AG08395 (cell line): Measurements from ENCODE around the gene CD274.
A peak's percentile ranks its signal among the peaks of the same experiment; 100 is the strongest.
"Not testable (repeated sequence)": the region's sequence is repeated elsewhere in the genome, so short reads cannot be mapped to it uniquely, and the experiment has no call there.

Source experiments
- DNase-seq: peaks from one replicate; pipeline ENCODE4 v3.0.0; 2012; ENCODE audit warnings: mixed read lengths, low spot score

CD274 gene

DNA sequence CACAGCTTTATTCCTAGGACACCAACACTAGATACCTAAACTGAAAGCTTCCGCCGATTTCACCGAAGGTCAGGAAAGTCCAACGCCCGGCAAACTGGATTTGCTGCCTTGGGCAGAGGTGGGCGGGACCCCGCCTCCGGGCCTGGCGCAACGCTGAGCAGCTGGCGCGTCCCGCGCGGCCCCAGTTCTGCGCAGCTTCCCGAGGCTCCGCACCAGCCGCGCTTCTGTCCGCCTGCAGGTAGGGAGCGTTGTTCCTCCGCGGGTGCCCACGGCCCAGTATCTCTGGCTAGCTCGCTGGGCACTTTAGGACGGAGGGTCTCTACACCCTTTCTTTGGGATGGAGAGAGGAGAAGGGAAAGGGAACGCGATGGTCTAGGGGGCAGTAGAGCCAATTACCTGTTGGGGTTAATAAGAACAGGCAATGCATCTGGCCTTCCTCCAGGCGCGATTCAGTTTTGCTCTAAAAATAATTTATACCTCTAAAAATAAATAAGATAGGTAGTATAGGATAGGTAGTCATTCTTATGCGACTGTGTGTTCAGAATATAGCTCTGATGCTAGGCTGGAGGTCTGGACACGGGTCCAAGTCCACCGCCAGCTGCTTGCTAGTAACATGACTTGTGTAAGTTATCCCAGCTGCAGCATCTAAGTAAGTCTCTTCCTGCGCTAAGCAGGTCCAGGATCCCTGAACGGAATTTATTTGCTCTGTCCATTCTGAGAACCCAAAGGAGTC is at the start of gene CD274:
Gene CD274 (plus strand): TSS at position 184 of the 733 bp plus-strand sequence. CDS start 5,572 bp downstream, outside the sequence.
- peak; percentile 83 for DNase-seq

DNA sequence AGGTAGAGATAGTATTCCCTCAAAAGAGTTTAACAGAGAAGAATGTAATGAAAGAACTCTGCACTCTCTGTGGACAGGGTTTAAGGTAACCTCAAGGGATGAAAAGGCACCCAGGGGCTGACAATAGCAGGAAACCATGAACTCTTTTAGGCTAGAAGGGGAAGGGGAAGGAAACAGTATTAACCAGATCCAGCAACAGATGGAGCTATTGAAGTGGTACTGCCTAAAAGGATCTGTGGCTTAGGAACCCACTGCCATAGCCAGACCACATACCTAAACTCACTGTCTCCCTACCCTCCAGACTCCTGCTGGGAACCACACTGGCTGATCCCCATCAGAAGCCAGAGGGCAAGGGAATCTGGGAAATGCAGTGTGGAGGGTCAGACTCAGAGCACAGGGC is 48.1 kb upstream of the CD274 start:
- no peak for DNase-seq

DNA sequence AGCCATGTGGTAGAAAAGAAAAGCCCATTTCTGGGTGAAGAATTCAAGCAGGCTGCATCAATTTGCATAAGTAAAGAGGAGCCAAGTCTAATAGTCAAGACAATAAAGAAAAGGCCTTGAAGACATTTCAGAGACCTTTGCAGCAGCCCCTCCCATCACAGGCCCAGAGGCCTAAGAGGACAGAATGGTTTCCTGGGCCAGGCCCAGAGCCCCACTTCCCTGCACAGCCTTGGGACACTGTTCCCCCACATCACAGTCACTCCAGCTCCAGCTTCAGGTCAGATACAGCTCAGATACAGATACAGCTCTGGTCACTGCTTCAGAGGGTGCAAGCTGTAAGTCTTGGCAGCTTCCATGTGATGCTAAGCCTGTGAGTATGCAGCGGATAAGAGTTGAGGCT is 41.7 kb upstream of the CD274 start:
- DNase-seq: no peak

DNA sequence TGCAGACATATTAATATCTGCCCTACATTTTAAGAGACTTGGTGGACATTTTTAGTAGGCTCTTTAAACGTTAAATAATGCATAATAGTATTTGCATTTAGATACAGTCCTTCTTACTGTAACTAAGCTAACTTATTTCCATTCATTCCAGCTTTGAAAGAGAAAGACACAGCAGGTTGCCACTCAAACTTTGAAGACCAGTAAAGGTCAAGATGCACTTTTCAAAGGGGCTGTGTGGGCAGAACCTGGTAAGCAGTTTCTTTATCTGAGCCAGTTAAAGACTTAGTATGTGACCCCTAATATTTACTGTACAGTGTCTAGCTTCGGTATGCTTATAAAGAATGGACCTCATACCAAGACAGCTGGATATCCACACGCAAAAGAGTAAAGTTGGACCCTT is 33.4 kb upstream of the CD274 start:
- DNase-seq: no peak

DNA sequence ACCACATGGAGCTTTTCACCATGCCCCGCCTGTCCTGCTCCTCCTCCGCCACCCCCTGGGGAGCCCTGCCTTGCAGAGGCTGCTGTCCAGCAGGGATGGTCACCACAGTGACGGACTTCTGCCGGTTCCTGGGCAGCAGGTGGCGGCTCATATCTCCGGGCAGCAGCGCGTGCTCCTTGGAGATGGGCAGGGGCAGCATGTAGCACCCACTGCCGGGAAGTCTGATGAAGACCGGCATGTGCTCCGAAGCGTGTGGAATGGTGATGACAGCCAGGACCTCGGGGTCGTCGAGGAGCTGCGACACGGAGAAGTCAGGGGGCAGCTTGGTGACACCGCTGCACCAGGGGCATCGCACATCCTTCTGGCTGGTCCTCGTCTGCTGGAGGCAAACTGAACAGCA is 31.9 kb upstream of the CD274 start:
- DNase-seq: no peak

DNA sequence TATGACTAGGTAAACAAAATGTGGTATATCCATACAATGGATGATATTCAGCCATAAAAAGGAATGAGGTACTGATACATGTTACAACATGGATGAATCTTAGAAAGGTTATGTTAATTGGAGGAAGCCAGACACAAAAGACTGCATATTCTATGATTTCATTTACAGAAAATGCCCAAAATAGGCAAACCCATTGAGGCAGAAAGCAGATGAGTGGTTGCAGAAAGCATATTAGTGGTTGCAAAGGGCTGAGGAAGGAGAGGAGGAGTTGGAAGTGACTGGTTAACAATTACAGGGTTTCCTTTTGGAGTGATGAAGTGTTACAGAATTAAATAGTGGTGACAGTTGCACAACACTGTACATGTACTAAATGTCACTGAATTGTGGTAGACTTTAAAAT is 30.4 kb upstream of the CD274 start:
- no peak for DNase-seq

DNA sequence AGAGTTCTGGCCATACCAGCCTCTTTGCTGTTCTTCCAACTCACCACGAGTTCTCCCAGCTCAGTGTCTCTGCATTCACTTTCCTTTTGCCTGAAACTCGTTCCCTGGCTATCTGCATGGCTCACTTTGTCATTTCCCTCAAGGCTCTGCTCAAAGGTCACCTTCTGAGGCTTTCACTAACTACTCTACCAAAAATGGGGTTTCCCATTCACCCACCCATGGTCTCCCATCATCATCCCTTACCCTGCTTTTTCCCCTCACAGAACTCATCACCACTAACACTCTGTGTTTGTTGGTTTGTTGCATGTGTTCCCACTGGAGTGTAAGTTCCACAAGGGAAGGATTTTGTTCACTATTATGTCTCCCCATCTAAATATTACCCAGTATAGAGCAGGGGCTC is 29.2 kb upstream of the CD274 start:
- no peak for DNase-seq

DNA sequence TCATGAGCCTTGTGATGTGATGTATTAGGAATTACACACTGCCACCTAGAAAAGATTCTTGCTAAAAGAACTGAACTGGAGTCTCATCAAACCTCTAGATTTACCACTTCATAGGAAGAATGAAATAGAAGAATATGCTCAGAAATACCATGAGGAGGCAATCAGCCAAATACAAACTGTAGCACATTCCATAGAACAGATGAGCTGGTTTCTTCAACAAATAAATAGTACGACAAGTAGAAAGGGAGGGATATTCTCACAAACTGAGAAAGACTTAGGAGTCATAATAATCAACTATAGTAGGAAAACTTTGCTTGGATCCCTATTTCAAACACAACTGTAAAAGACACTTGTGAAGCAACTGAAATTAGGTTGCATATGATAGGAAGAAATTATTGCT is 28.1 kb upstream of the CD274 start:
- DNase-seq: no peak

DNA sequence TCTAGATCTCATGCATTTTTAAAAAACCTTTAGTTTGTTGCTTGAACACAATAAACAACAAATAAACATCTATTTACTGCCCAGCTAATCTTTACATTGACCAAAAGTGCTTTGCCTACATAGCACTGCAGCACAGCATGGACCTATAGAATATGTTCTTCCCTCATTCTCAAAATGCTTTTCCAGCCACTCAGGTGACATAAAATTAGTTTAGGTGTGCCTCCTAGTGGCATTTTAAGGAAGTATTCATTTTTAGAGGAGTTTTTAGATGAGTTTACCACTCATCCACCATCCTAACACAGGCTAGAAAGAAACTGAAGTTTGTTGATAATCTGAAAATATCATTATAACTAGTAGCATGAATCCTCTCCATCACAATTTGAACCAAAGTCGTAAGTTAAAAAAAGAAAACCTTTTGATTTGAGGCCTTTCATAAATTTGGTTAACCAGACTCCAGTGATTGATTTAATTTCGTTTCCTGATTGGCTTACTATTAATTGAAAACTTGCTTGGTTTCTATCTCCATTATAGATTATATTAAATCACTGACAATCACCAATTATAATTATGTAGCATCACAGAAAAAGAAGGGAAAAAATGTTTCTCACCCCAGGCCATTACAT is 25.2 kb upstream of the CD274 start:
- peak; percentile 17 for DNase-seq

DNA sequence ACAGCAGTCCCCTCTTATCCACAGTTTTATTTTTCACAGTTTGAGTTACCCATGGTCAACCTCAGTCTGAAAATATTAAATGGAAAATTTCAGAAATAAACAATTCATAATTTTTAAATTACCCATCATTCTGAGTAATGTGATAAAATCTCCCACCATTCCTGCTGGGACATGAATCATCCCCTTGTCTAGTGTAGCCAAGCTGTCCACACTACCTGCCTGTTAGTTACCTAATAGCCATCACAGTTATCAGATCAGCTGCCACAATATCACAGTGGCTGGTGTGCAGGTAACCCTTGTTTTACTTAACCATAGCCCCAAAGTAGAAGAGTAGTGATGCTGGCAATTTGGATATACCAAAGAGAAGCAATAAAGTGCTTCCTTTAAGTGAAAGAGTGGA is 23.3 kb upstream of the CD274 start:
- no peak for DNase-seq

DNA sequence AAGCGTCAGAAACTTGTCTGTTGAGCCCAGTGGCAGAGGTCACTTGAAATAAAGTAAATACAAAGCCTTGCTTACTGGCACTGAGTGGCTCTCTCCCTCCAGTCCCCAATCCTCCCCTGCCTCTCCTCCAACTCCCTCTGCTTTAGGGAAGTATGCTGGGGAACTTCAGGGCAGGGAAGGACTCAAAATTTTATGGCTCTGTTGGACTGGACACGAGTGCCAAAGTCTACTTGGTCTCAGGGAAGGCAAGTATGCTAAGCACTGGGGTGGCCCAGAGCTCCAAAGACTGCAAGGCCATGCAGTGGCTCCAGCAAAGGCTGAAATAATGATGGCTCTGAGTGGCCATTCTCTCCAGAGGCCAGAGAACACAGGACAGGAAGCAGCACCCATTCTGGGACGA is 22.2 kb upstream of the CD274 start:
- no peak for DNase-seq

DNA sequence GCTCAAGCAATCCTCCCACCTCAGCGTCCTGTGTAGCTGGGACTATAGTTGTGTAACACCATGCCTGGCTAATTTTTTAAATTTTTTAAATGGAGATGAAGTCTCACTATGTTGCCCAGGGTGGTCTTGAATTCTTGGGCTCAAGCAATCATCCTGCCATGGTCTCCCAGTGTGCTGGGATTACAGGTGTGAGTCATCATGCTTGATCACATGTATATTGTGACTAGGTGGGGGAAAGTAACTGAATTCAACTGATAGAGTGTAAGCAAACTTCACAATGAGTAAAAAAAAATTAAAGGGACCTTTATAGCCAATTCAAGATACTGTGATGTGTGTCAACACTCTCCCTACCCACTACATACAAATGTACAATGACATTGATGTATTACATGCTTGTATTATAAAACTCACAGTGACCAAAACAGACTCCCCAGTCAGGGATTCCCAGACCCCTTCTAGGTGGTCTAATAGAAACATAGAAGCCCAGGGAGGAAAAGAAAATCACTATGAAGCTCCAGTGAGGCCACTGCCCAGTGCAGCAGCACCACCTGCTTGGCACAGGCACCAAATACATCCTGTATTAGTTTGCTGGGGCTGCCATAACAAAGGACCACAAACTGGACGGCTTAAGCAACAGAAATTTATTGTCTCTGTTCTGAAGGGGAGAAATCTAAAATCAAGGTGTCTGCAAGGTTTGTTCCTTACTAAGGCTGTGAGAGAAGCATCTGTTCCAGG is 21.4 kb upstream of the CD274 start:
- no peak for DNase-seq

DNA sequence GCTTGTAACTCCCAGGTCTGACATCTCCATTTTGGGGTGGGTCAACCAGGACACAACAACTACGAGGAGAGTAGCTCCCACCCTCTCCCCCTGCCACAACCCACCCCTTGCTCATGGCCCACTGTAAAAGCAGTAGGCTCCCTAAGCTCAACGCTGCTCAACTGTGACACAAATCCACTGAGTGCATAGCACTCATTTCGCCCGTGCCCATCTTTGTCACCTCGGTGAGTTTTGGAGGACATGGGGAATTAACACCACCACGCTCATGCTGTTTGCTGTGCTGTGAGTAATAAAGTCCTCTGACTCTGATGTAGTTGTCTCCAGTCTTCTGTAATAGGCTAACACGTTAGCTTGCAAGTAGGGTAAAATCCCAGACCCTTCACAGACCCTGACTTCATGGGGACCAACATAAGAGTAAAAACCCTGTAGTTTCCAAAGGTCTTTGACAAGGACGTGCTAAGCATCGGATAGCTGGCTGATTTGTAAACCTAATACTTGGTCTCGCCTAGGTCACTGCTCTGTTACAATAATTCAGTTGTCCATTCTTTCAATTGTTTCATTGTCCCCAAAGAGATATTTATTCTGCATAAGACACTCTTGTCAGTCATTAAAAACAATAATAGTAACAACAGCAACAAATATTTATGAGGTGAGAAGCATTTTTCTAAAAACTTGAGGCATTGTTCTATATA is 20.3 kb upstream of the CD274 start:
- DNase-seq: no peak

DNA sequence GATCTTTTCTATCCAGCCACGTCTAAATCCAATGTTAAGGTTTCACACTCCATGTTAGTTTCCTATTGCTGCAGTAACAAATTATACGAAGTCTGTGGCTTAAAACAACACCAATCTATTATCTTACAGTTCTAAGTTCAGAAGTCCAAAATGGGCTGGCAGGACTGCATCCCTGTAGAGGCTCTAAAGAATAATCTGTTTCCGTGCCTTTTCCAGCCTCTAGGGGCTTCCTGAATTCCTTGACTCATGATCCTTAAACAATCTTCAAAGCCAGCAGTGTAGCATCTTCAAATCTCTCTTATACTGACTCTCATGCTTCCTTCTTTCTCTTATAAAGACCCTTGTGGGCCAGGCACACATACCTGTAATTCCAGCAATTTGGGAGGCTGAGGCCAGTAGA is 19.4 kb upstream of the CD274 start:
- DNase-seq: no peak

DNA sequence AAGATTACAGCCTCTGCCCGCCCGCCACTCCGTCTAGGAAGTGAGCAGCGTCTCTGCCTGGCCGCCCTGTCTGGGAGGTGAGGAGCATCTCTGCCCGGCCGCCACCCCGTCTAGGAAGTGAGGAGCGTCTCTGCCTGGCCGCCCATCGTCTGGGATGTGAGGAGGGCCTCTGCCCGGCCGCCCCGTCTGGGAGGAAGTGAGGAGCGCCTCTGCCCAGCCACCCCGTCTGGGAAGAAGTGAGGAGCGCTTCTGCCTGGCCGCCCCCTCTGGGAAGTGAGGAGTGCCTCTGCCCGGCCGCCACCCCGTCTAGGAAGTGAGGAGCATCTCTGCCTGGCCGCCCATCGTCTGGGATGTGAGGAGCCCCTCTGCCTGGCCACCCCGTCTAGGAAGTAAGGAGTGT is 17.5 kb upstream of the CD274 start:
- not testable (repeated sequence) for DNase-seq

DNA sequence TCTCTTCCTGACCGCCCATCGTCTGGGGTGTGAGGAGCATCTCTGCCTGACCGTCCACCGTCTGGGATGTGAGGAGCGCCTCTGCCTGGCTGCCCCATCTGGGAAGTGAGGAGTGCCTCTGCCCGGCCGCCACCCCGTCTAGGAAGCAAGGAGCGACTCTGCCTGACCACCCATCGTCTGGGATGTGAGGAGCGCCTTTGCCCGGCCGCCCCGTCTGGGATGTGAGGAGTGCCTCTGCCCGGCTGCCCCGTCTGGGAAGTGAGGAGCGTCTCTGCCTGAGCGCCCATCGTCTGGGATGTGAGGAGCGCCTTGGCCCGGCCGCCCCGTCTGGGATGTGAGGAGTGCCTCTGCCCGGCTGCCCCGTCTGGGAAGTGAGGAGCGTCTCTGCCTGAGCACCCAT is 17.0 kb upstream of the CD274 start:
- DNase-seq: not testable (repeated sequence)

DNA sequence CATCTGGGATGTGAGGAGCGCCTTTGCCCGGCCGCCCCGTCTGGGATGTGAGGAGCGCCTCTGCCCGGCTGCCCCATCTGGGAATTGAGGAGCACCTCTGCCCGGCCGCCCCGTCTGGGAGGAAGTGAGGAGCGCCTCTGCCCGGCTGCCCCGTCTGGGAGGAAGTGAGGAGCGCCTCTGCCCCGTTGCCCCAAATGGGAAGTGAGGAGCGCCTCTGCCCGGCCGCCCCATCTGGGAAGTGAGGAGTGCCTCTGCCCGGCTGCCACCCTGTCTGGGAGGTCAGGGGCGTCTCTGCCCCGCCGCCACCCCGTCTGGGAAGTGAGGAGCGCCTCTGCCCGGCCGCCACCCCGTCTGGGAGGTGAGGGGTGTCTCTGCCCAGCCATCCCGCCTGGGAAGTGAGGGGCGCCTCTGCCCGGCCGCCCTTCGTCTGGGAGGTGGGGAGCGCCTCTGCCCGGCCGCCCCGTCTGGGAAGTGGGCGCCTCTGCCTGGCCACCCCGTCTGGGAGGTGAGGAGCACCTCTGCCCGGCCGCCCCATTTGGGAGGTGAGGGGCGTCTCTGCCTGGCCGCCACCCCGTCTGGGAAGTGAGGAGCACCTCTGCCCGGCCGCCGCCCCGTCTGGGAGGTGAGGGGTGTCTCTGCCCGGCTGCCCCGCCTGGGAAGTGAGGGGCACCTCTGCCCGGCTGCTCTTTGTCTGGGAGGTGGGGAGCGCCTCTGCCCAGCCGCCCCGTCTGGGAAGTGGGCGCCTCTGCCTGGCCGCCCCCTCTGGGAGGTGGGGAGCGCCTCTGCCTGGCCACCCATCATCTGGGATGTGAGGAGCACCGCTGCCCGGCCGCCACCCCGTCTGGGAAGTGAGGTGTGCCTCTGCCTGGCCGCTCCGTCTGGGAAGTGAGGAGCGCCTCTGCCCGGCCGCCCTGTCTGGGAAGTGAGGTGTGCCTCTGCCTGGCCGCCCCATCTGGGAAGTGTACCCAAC is 16.2 kb upstream of the CD274 start:
- not testable (repeated sequence) for DNase-seq

DNA sequence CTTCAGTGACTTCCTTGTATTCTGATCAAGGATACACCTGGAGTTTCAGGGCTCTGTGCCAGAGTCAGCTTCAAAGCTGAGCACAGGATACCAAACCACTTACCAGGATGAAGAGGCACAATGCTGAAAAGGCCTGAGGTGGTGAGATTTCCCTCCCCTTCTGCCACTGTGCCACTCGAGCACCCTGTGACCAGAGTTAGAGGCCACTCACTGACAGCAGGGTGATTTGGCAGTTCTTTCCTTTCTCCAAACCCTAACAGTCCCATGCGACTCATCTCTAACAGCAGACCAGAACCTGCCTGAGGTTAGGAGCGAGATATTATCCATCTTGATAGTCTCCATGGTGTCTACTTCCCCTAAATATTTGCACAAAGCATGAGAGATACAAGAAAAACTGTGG is 14.4 kb upstream of the CD274 start:
- DNase-seq: no peak

DNA sequence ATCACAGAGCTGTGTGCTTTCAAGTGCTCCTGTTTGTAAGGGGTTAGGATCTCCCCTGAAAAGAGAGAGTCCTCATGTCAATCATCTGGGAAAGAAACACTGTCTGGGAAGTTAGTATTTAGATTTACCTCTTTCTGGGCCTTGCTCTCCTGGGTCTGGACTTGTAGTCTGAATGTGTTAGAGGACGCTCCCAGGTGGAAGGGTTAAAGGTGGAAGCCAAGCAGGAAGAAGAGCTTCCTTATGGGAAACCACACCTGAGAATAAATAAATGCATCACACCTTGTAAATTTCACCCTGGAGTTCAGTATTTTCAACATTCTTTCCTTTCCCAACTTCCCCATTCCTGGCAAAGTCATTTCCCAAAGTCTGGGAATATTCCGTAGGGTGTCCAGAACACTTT is 13.9 kb upstream of the CD274 start:
- DNase-seq: no peak

DNA sequence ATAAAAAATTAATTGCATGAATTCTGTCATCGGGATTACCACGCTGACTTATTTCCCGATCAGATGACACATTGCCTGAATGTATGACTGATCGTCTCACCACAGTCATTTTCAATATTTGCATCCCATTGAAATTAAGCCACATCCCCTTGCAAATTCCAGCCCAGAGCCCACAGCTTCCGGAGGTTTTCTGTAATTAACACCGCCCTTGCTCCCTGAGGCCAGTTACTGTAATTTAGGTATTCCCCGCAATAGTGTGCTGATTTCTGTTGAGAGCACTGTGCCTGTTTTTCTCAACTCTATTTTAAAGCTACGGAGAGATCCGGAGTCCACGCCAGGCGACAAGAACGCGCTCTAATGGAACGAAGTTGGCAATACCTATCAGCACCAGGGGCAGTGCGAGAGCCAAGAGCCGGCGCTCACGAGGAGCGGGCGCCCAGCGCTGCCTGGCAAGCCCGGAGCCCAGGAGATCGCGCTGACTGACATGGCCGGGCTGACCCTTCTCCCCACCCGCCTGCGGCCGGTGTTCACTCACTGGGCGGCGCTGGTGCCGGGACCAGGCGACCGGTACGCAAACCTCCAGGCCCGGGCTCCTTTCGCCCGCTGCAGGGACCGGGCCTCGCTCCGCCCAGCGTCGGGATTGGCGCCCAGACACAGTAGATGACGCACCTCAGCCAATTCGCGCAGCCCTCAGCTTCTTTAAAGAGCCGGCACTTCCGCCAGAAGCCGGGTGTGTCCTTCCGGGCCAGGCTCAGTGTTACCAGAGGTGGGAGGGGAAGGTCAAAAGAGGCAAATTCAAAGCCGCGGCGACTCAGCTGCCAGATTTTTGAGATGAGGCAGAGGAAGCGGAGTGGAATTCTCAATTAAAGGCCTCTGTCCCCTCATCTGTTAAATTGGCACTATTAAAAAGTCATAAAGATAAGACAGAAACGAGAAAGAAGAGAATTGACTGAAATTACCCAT is 12.8 kb upstream of the CD274 start, which contains the start of gene PLGRKT:
Gene PLGRKT (minus strand): TSS at position 672 of the 963 bp plus-strand sequence. CDS start 5,948 bp downstream, outside the sequence.
- DNase-seq: peak; percentile 91
